Kidney glomerular epithelial cell (primary cell): Measurements from ENCODE around the gene RIOK2.
"Not testable (repeated sequence)": the region's sequence is repeated elsewhere in the genome, so short reads cannot be mapped to it uniquely, and the experiment has no call there.

ENCODE experiments used
- DNase-seq: peaks from one replicate; lab custom pipeline; 2025; lab: John Stamatoyannopoulos, UW

The RIOK2 gene

GRCh38 chr5:97183100-97183929 is at the start of gene RIOK2:
Gene RIOK2 (minus strand): TSS chr5:97183247. CDS start chr5:97183191, 56 bp downstream.
- DNase-seq: peak; percentile 98

DNA sequence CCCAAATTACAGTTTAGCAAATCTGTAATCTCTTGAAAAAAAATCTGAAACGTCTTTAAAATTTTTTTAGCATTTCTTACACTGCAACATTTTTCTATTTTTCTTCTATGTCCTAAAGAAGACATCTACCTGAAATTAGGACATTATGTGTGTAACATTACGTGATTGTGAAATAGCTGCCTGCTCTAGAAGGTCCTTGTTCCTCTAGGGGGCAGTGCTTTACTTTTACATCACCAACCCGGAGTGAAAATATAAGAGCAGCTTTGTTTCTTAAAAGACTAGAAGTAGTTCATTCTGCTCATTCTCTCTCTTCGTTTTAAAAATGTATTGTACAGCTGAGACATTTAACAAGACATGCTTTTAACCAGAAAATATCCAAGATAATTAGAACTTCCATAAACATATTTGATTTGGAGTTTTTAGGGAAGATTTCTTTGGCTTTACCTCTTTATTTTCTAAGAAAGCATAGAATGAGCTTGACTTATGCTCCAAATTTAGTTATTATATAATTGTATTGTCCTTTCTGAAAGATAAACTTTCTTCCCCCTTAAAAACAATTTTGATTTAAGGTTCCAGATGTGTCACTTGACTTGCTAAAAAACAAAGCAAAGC is 48.1 kb upstream of the RIOK2 start:
- DNase-seq: peak; percentile 57

DNA sequence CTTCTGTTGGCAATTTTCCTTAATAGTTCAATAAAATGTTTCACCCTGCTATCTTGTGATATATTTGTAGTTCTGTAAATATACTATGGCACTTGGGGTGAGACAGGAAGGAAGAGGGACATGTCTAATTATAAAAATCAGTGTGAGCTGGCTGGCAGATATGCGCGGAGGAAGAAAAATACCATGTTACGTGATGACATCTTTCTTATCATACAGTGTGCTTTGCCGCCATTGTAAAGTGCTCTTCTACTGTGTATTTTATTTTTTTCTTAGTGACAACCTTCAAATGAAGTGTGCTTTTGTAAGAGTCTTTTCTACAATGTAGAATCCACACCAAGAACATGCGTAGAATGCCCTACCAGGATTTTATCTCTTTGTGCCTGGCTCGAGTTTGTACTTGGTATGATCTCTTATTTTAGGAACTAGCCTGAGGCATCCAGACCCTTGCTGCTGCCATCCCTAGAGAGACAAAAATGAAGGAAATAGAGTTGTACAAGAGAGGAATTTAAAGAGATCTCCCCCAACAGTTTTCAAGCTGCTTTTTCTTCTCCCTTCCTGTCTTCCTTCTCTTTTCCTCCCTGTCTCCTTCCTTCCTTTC is 46.7 kb upstream of the RIOK2 start:
- DNase-seq: no peak

- DNase-seq: peak; percentile 30
These were observed 46.1 kb upstream of the RIOK2 start for GRCh38 chr5:97229196-97229595.

GRCh38 chr5:97225222-97225621 is 42.2 kb upstream of the RIOK2 start:
- no peak for DNase-seq

- peak; percentile 55 for DNase-seq
These were observed 41.2 kb upstream of the RIOK2 start for GRCh38 chr5:97224112-97224750.

GRCh38 chr5:97223596-97223995 is 40.5 kb upstream of the RIOK2 start:
- DNase-seq: no peak

DNA sequence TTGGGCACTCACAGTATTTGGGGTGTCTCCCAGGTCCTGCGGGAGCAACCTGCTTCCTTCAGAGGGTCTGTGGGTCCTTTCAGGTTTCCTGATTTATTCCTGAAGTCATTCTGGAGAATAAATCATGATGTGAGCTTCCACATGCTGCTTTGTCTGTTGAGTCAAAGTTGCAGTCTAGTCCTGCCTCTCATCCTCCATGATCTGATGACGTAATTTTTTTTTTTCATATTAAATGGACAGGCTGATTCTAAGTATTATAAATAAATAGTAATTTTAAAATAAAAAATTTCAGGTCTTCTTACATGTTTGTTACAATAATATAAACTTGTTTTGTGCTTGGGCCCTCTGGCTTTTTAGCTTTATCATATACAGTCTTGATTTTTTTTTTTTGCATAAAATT is 26.3 kb upstream of the RIOK2 start:
- DNase-seq: no peak

- no peak for DNase-seq
These were observed 25.7 kb upstream of the RIOK2 start for GRCh38 chr5:97208714-97209113.

- DNase-seq: no peak
These were observed 25.2 kb upstream of the RIOK2 start for GRCh38 chr5:97208184-97208713.

GRCh38 chr5:97194366-97194765 is 11.3 kb upstream of the RIOK2 start:
- no peak for DNase-seq

- DNase-seq: no peak
These were observed 10.3 kb upstream of the RIOK2 start for GRCh38 chr5:97193355-97193688.

DNA sequence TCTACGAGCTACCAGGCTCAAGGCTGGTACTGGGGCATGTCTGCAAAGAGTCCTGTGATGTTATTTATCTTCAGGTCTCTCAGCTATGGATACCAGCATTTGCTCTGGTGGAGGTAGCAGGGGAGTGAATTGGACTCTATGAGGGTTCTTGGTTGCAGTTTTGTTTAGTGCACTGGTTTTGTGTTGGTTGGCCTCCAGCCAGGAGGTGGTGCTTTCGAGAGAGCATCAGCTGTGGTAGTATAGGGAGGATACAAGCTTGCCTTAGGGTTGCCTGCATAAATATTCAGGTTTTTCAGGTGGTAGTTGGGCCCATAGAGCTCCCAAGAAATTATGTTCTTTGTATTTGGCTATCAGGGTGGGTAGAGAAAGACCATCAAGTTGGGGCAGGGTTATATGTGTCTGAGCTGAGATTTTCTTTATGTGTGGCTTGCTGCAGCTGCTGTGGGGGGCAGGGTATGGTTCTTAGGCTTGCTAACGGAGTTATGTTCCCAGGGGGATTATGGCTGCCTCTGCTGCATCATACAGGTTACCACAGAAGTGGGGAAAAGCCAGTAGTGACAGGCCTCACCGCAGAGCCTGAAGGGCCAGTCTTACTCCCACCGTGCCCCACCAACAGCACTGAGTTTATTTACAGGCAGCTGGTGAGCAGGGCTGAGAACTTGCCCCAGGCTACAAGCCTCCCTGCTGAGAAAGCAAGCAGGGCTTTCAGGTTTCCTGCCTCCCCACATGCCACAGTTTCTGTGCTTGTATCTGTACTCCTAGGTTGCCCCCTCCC is 9.7 kb upstream of the RIOK2 start:
- DNase-seq: no peak

GRCh38 chr5:97191893-97192292 is 8.8 kb upstream of the RIOK2 start:
- no peak for DNase-seq

DNA sequence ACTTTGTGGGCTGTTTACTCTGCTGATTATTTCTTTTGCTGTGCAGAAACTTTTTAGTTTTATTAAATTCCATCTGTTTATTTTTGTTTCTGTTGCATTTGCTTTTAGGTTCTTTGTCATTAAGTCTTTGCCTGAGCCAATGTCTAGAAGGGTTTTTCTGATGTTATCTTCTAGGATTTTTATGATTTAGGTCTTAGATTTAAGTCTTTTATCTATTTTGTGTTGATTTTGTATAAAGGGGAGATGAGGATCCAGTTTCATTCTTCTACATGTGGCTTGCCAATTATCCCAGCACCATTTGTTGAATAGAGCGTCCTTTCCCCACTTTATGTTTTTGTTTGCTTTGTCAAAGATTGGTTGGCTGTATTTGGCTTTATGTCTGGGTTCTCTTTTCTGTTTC is 6.5 kb upstream of the RIOK2 start:
- not testable (repeated sequence) for DNase-seq

- no peak for DNase-seq
These were observed 825 bp upstream of the RIOK2 start for GRCh38 chr5:97183930-97184213.

- DNase-seq: no peak
These were observed 412 bp downstream of the RIOK2 start for GRCh38 chr5:97182571-97183099.

- DNase-seq: no peak
These were observed 1.0 kb downstream of the RIOK2 start for GRCh38 chr5:97181856-97182545.

DNA sequence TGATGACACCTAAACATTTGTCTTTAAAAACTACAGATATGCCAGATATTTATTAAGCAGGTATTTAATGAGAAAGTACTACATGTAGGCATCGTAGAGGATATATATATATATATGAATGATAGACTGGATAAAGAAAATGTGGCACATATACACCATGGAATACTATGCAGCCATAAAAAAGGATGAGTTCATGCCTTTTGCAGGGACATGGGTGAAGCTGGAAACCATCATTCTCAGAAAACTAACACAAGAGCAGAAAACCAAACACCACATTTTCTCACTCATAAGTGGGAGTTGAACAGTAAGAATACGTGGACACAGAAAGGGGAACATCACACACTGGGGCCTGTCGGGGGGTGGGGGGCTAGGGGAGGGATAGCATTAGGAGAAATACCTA is 3.6 kb downstream of the RIOK2 start:
- not testable (repeated sequence) for DNase-seq

- no peak for DNase-seq
These were observed 10.8 kb downstream of the RIOK2 start for GRCh38 chr5:97172227-97172626.

DNA sequence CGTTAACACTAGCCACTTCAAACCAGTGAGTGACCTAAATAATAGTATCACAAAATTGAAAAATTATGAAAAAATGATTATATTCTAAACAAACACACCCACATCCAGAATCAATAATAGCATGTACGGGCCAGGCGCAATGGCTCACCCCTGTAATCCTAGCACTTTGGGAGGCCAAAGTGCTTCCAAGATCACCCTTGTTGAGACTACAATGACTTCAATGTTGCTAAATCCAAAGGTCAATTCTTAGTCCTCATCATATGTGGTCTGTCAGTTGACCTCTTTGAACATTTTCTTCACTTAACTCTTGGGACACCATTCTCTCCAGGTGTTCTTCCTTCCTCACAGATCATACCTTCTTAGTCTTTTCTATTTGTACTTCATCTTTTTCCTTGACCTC is 11.3 kb downstream of the RIOK2 start:
- no peak for DNase-seq
